BLaER1 treated with 17β-estradiol and CSF1 and Interleukin-3, amounts not matched to agents 10 nM and 100 nM (cell line): ENCODE data around the gene TBX4.

Experiments
- H3K27ac ChIP-seq, 11 experiments: shearing (Covaris generic); formaldehyde crosslinking; 2 replicates each; pipeline ENCODE4 v1.8.1; 2022
- H3K27me3 ChIP-seq, 11 experiments: shearing (Covaris generic); formaldehyde crosslinking; 2 replicates each; pipeline ENCODE4 v1.8.1; 2022
- H3K36me3 ChIP-seq, 11 experiments: shearing (Covaris generic); formaldehyde crosslinking; 2 replicates each; pipeline ENCODE4 v1.8.1; 2022
- H3K4me1 ChIP-seq, 10 experiments: shearing (Covaris generic); formaldehyde crosslinking; 2 replicates each; pipeline ENCODE4 v1.8.1; 2022
- H3K4me2 ChIP-seq, 11 experiments: shearing (Covaris generic); formaldehyde crosslinking; 2 replicates each; pipeline ENCODE4 v1.8.1; 2022
- H3K4me3 ChIP-seq, 10 experiments: shearing (Covaris generic); formaldehyde crosslinking; 2 replicates each; pipeline ENCODE4 v1.8.1; 2022
- H3K9ac ChIP-seq, 11 experiments: shearing (Covaris generic); formaldehyde crosslinking; 2 replicates each; pipeline ENCODE4 v1.8.1; 2022
- H3K9me3 ChIP-seq, 11 experiments: shearing (Covaris generic); formaldehyde crosslinking; replicated peaks in 1 of 11; 2 replicates each; pipeline ENCODE4 v1.8.1; 2022
- H4K20me1 ChIP-seq, 11 experiments: shearing (Covaris generic); formaldehyde crosslinking; 2 replicates each; pipeline ENCODE4 v1.8.1; 2022
- Cebpa-rat ChIP-seq, 11 experiments: shearing (Covaris generic); IDR thresholded peaks; 2 replicates each; pipeline ENCODE4 v1.8.1; 2022

TBX4 gene

DNA sequence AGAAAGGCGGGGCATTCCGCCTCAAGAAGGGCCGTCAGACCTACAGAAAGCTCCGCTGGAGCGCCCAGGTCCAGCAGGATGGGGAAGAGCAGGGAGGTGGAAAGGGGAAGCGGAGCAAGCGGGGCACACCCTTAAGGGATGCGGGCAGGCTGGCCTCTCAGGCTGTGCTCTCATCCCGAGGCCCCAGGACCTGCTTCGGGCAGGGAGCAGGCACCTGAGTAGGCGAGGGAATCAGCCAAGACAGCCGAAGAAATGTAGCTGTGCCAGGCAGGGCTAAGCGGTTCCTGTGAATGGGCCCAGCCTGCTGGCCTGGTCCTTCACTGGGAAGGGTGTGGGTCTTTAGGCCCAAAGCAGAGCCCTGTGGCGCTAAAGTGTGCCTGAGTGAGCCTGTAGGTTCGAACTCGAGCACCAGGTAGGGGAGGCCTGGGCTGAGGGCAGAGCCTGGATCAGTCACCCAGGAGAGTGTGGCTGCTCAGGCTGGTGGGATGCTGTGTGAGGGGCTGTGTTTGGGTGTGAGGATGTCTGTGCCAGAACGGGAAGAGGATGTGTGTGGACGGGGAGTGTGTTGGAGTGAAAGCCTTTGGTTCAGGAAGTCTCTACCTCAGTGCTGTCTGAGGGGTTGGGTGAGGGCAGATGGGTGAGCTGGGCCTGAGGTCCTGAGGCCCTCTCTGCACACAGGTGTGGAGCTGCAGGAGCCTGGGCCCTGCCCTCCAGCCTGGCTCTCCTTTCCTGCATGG, 3.3 kb downstream of the TBX4 start:
- peaks cover 0 to 10% (median 0%) of the 10 kb centered on the region in 10 experiments; a peak in 5 of 20 replicates for H3K4me1 ChIP-seq
- no peak overlapping the region for H3K4me3 ChIP-seq
- no peak overlapping the region for H3K4me2 ChIP-seq
- no peaks in the 10 kb centered on the region for H4K20me1 ChIP-seq
- H3K9me3 ChIP-seq, result peaks cover 58 to 72% (median 62%) of the 10 kb centered on the region in 11 experiments
- no peak overlapping the region for H3K27ac ChIP-seq
- H3K9ac ChIP-seq, result no peak overlapping the region
- TF ChIP-seq Cebpa-rat (IDR thresholded peaks at IDR 0.05), result no peak
- H3K36me3 ChIP-seq, result peaks cover 0 to 4% (median 0%) of the 10 kb centered on the region in 11 experiments; a peak in 1 of 22 replicates
- H3K27me3 ChIP-seq, result peaks cover 38 to 70% (median 56%) of the 10 kb centered on the region in 11 experiments

DNA sequence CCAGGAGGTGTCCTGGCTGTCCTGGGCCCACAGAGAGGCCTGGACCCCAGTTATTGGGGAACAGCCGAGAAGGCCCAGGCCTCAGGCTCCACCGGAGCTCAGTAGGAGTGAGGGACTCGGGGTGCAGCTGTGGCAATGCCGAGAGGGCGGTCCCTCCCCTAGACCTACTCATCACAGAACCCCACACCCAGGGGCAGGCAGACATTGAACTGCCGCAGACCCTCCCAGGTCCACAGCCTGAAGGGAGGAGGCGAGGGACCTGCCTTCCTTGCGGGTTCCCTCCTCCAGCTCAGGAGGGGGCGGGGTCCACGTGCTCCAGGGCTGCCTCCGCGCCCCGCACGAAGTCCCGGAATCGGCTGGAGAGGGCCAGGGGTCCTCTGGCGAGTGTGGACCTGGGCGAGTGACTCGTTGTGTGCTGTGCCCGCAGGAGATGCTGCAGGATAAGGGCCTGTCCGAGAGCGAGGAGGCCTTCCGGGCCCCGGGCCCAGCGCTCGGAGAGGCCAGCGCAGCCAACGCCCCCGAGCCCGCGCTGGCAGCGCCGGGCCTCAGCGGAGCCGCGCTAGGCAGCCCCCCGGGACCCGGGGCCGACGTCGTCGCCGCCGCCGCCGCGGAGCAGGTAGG, 3.9 kb downstream of the TBX4 start:
- Histone ChIP-seq H3K9ac (no peak overlapping the region), H3K27ac (no peak overlapping the region), H3K4me1 (peaks cover under 1 to 10% (median 5%) of the 10 kb centered on the region in 10 experiments; a peak in 16 of 20 replicates), H3K36me3 (peaks cover 0 to 4% (median 0%) of the 10 kb centered on the region in 11 experiments; a peak in 1 of 22 replicates), H3K9me3 (peaks cover 55 to 65% (median 59%) of the 10 kb centered on the region in 11 experiments), H3K4me2 (no peak overlapping the region), H4K20me1 (no peaks in the 10 kb centered on the region), H3K4me3 (no peak overlapping the region), H3K27me3 (peaks cover 44 to 72% (median 59%) of the 10 kb centered on the region in 11 experiments)
- TF ChIP-seq Cebpa-rat (IDR thresholded peaks at IDR 0.05), result no peak

DNA sequence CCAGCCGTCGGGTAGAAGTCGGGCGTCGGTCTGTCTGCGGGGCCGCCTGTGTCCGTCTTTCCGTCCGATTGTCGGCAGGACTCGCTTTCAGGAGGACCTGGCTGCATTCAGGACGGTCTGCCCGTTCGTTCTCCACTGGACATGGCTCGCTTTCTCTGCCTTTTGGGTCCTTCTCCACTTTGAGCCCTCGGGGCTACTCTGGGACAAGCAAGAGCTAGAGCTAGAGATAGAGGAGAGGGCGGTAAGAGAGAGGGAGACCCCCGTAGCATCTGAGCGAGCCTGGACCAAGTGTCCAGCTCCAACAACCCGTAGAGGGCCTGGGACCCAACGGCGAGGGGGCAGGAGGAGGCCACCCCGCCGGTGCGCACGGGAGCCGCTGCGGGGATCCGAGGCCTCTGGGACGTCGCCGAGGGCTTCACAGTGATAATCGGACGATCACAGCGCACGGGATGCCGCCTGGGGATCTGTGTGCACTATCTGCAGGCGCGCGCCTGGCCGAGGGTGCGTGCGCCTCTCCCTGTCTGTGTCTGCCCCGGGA, 4.5 kb downstream of the TBX4 start:
- no peak overlapping the region for H3K9ac ChIP-seq
- H3K4me3 ChIP-seq, result no peak overlapping the region

DNA sequence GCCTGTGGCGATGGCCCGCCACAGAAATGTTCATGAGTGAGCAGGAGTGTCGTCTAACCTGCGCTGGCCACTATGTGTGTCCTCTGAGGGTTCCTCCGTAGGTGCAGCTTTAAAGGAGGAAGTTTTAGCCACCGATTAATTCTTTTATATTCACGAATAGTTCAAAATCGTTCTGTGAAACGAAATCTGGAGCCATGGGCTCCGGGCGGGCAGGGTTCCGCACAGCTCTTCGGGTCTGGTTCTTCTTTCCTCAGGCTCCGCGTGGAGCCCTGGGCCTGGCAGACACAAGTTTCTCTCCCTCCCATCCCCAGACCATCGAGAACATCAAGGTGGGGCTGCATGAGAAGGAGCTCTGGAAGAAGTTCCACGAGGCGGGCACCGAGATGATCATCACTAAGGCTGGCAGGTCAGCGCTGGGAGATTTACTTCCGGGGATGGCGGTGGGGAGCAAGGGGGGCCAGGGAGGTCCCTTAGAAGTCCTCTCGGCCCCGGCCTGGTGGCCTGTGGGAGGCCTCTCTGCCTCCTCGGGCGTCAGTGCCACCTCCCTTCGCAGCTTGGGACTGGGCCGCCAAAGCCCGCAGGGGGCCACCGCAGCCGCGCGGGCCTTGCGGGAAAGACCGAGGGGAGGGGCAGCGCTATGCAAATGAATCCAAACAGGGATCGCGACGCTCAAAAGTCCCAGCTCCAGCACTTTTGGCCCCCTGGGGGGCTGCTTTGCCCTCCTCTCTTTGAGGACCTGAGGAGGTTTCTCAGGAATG, 5.2 kb downstream of the TBX4 start:
- no peak for TF ChIP-seq Cebpa-rat (IDR thresholded peaks at IDR 0.05)
- peaks cover 42 to 53% (median 47%) of the 10 kb centered on the region in 11 experiments for H3K9me3 ChIP-seq
- H4K20me1 ChIP-seq, result no peaks in the 10 kb centered on the region
- H3K9ac ChIP-seq, result no peak overlapping the region
- peaks cover 45 to 72% (median 59%) of the 10 kb centered on the region in 11 experiments for H3K27me3 ChIP-seq
- peaks cover 0 to 4% (median 0%) of the 10 kb centered on the region in 11 experiments; a peak in 1 of 22 replicates for H3K36me3 ChIP-seq
- no peak overlapping the region for H3K4me2 ChIP-seq
- H3K27ac ChIP-seq, result no peak overlapping the region
- H3K4me3 ChIP-seq, result no peak overlapping the region
- peaks cover 7 to 20% (median 15%) of the 10 kb centered on the region in 10 experiments; a peak in 18 of 20 replicates for H3K4me1 ChIP-seq

More for the DNA sequence above, 4.5 kb downstream of the TBX4 start:
- Histone ChIP-seq H3K4me1 (peaks cover 6 to 15% (median 11%) of the 10 kb centered on the region in 10 experiments; a peak in 18 of 20 replicates), H3K36me3 (peaks cover 0 to 4% (median 0%) of the 10 kb centered on the region in 11 experiments; a peak in 1 of 22 replicates), H3K27ac (no peak overlapping the region), H3K27me3 (peaks cover 44 to 72% (median 59%) of the 10 kb centered on the region in 11 experiments), H4K20me1 (no peaks in the 10 kb centered on the region), H3K9me3 (peaks cover 49 to 59% (median 53%) of the 10 kb centered on the region in 11 experiments), H3K4me2 (no peak overlapping the region)
- TF ChIP-seq Cebpa-rat (IDR thresholded peaks at IDR 0.05), result no peak

DNA sequence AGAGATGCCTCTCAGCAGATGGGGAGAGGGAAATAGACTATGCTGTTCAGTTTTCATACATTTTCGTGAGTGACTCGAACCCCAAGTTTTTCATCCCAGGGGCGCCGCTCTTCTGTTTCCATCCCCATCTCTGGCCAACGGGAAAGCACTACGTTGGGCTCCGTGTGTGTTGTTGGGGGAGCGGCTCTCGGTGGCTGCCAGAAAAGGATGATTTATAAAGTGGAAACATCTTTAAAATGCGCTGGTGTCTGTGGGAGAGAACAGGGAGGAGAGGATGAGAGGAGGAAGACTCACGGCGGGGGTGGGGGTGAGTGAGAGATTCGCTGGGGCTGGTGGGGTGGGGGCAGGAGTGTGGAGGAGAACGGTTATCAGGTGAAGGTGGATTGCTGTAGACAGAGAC, 5.8 kb downstream of the TBX4 start:
- H3K27ac ChIP-seq, result no peak overlapping the region
- H3K4me2 ChIP-seq, result peak overlapping the region in 1 of 11 experiments; percentile 54; a peak in 1 of 22 replicates
- H3K27me3 ChIP-seq, result peaks cover 51 to 74% (median 61%) of the 10 kb centered on the region in 11 experiments
- no peak for TF ChIP-seq Cebpa-rat (IDR thresholded peaks at IDR 0.05)
- peaks cover 0 to 4% (median 0%) of the 10 kb centered on the region in 11 experiments; a peak in 1 of 22 replicates for H3K36me3 ChIP-seq
- H3K4me1 ChIP-seq, result peaks cover 7 to 25% (median 16%) of the 10 kb centered on the region in 10 experiments; a peak in 18 of 20 replicates
- no peaks in the 10 kb centered on the region for H4K20me1 ChIP-seq
- H3K9me3 ChIP-seq, result peaks cover 38 to 48% (median 42%) of the 10 kb centered on the region in 11 experiments
- H3K9ac ChIP-seq, result no peak overlapping the region
- no peak overlapping the region for H3K4me3 ChIP-seq

DNA sequence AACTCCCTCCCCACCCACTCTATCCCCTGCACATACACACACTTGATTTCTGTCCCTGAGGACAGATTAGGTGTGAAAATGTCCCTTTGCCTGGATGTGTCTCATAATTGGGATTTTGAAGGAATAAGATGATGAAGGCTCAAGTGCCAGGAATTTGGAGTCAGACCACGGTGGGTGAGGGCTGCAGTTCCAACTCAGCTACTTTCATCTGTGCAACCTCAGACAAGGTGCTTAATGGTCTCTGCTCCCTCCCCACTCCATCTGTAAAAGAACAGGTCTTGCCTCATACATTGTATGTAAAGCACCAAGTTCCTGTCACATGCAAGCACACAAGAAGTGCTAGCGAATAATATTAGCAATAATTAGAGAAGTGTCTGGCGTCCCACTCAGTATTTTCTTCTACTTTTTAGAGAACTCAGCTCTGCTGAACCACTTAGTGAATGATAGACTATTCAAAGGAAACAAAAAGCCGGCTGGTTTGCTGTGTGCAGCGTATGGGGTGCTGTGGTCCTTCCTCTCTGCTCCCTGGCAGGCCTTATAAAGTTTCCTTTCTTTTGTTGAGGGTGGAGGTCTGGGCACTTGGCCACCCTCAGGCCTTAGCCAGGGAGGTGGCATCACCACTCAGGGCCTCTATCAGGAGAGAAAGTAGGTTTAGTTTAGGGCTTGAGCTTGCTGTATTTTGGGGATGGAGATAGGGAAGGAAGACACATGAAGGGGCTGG, 6.4 kb downstream of the TBX4 start:
- Histone ChIP-seq H3K9ac (no peak overlapping the region), H3K9me3 (peaks cover 38 to 48% (median 42%) of the 10 kb centered on the region in 11 experiments), H4K20me1 (no peaks in the 10 kb centered on the region), H3K27ac (no peak overlapping the region), H3K4me1 (peaks cover 7 to 25% (median 16%) of the 10 kb centered on the region in 10 experiments; a peak in 18 of 20 replicates), H3K4me2 (peak overlapping the region in 2 of 11 experiments; percentile 2 to 54; a peak in 2 of 22 replicates), H3K36me3 (peaks cover 0 to 4% (median 0%) of the 10 kb centered on the region in 11 experiments; a peak in 1 of 22 replicates), H3K27me3 (peaks cover 57 to 79% (median 65%) of the 10 kb centered on the region in 11 experiments), H3K4me3 (no peak overlapping the region)
- TF ChIP-seq Cebpa-rat (IDR thresholded peaks at IDR 0.05), result no peak

DNA sequence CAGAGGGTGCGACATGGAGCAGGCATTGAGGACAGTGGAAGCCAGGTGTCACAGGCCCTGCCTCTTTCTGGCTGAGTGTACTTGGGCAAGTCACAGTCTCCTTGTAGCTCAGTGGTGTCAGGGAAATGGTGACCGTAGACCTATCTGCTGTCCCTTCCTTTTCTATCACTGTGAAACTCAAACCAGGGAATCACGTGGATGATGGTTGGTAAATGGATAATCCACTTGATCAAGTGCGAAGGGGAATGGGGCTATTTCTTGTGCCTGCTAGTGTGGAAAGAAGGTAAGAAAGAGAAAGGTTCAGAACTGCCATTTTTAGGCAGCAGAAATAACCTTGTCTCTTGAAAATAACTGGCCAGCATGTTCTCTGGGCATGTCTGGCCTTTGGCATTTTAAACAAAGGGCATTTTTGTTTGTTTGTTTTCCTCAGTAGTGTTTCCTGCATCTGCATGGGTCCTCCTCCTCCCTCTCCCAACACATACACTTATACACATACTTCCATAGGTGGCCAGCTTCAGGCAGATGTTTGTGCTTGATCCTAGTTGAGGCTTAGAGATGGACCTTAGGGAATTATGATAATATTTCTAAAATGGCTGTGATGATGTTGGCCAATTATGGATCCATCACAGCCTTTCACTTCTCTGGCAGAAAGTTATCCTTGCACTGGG, 7.1 kb downstream of the TBX4 start:
- H3K4me2 ChIP-seq, result peak overlapping the region in 2 of 11 experiments; percentile 2 to 54; a peak in 2 of 22 replicates
- peaks cover 57 to 80% (median 65%) of the 10 kb centered on the region in 11 experiments for H3K27me3 ChIP-seq
- H3K36me3 ChIP-seq, result peaks cover 0 to 4% (median 0%) of the 10 kb centered on the region in 11 experiments; a peak in 1 of 22 replicates
- peaks cover 7 to 25% (median 16%) of the 10 kb centered on the region in 10 experiments; a peak in 19 of 20 replicates for H3K4me1 ChIP-seq
- TF ChIP-seq Cebpa-rat (IDR thresholded peaks at IDR 0.05), result no peak
- H3K27ac ChIP-seq, result no peak overlapping the region
- no peak overlapping the region for H3K4me3 ChIP-seq
- peaks cover 32 to 41% (median 36%) of the 10 kb centered on the region in 11 experiments for H3K9me3 ChIP-seq
- no peak overlapping the region for H3K9ac ChIP-seq
- H4K20me1 ChIP-seq, result no peaks in the 10 kb centered on the region
